GM10847 (cell line): Measurements from ENCODE around the gene OSBPL5.

Experiments used
- POLR2A ChIP-seq: IDR thresholded peaks from 2 replicates; pipeline ENCODE4 v1.6.1; 2011; ENCODE audit not compliant: insufficient read length; ENCODE audit errors: extremely low read depth

OSBPL5 gene

GRCh38 chr11:3121931-3122774 lies 43.0 kb downstream of the OSBPL5 start:
- no peak for TF ChIP-seq POLR2A

GRCh38 chr11:3121416-3121815 lies 43.7 kb downstream of the OSBPL5 start:
- no peak for TF ChIP-seq POLR2A

GRCh38 chr11:3120071-3120792 lies 44.9 kb downstream of the OSBPL5 start:
- TF ChIP-seq POLR2A: no peak

GRCh38 chr11:3119141-3119821 lies 45.8 kb downstream of the OSBPL5 start:
- TF ChIP-seq POLR2A: no peak

GRCh38 chr11:3115321-3115720 lies 49.8 kb downstream of the OSBPL5 start:
- TF ChIP-seq POLR2A: no peak

- no peak for TF ChIP-seq POLR2A
These were observed 53.0 kb downstream of the OSBPL5 start for GRCh38 chr11:3111919-3112690.

GRCh38 chr11:3111466-3111865 lies 53.6 kb downstream of the OSBPL5 start:
- no peak for TF ChIP-seq POLR2A

GRCh38 chr11:3109921-3110706 lies 55.0 kb downstream of the OSBPL5 start:
- TF ChIP-seq POLR2A: no peak

- TF ChIP-seq POLR2A: no peak
These were observed 55.7 kb downstream of the OSBPL5 start for GRCh38 chr11:3109434-3109833.

- TF ChIP-seq POLR2A: no peak
These were observed 56.9 kb downstream of the OSBPL5 start for GRCh38 chr11:3108183-3108721.

- no peak for TF ChIP-seq POLR2A
These were observed 57.4 kb downstream of the OSBPL5 start for GRCh38 chr11:3107608-3108182.

GRCh38 chr11:3106736-3107524 lies 58.2 kb downstream of the OSBPL5 start:
- no peak for TF ChIP-seq POLR2A
